ENCODE measurements around the gene TMSB4X.

GRCh38 chrX:12966151-12966550, 8.8 kb upstream of the TMSB4X start:
- TF ChIP-seq CTCF (IDR thresholded peaks at IDR 0.05) = no peak
- TF ChIP-seq POLR2AphosphoS5 (IDR thresholded peaks at IDR 0.05; ENCODE audit: insufficient read depth in 1 of 2, low read depth in 1 of 2) = no peak
